GM19025 (cell line): ENCODE results near the gene ADAMTSL1.

ENCODE experiments used
- ATAC-seq: cut with Tn5 transposase; IDR thresholded peaks from one replicate; pipeline ENCODE4 v1.9.1; 2021; ENCODE audit warnings: mild to moderate bottlenecking, low read depth, moderate library complexity; ENCODE audit not compliant: unreplicated experiment

The ADAMTSL1 gene

GRCh38 chr9:18877984-18878383 is 404.0 kb downstream of the ADAMTSL1 start:
- ATAC-seq: no peak

GRCh38 chr9:18881758-18882157 is 407.8 kb downstream of the ADAMTSL1 start:
- no peak for ATAC-seq

GRCh38 chr9:18887546-18887945 is 413.6 kb downstream of the ADAMTSL1 start:
- no peak for ATAC-seq

- ATAC-seq: no peak
Measured at GRCh38 chr9:18888290-18888689, 414.3 kb downstream of the ADAMTSL1 start.

GRCh38 chr9:18889550-18889949 is 415.6 kb downstream of the ADAMTSL1 start:
- ATAC-seq: no peak

GRCh38 chr9:18890372-18890771 is 416.4 kb downstream of the ADAMTSL1 start:
- ATAC-seq: peak; percentile 72

- no peak for ATAC-seq
Measured at GRCh38 chr9:18891946-18892670, 418.2 kb downstream of the ADAMTSL1 start.

GRCh38 chr9:18893046-18893445 is 419.1 kb downstream of the ADAMTSL1 start:
- ATAC-seq: no peak

- ATAC-seq: no peak
Measured at GRCh38 chr9:18893491-18893890, 419.5 kb downstream of the ADAMTSL1 start.

- no peak for ATAC-seq
Measured at GRCh38 chr9:18896004-18896403, 422.1 kb downstream of the ADAMTSL1 start.

- ATAC-seq: no peak
Measured at GRCh38 chr9:18896531-18897179, 422.7 kb downstream of the ADAMTSL1 start.

- no peak for ATAC-seq
Measured at GRCh38 chr9:18903450-18903849, 429.5 kb downstream of the ADAMTSL1 start.

- ATAC-seq: no peak
Measured at GRCh38 chr9:18905028-18905882, 431.3 kb downstream of the ADAMTSL1 start.

GRCh38 chr9:18905883-18906629 is 432.1 kb downstream of the ADAMTSL1 start:
- no peak for ATAC-seq

GRCh38 chr9:18906656-18907395 is 432.9 kb downstream of the ADAMTSL1 start:
- ATAC-seq: no peak

GRCh38 chr9:18907927-18908625 is 434.1 kb downstream of the ADAMTSL1 start:
- ATAC-seq: no peak

GRCh38 chr9:18909140-18910018 is 435.4 kb downstream of the ADAMTSL1 start:
- ATAC-seq: no peak

GRCh38 chr9:18910435-18910834 is 436.5 kb downstream of the ADAMTSL1 start:
- ATAC-seq: no peak
